Measurements from ENCODE around the gene CASTOR1.

Gene CASTOR1

GRCh38 chr22:30326255-30326705 lies 37.0 kb upstream of the CASTOR1 start:
- H3K36me3 ChIP-seq (ENCODE audit: insufficient read depth, low read length), result peaks cover 4% of the 10 kb centered on the region; the same call in 1 of the 2 replicates
- H3K4me1 ChIP-seq (ENCODE audit: insufficient read depth, low read length), result peaks cover 20% of the 10 kb centered on the region
- peak overlapping the region; percentile 80; the same call in 1 of the 2 replicates for H3K9ac ChIP-seq (ENCODE audit: low read depth, low read length)
- H3K9me3 ChIP-seq (ENCODE audit: control insufficient read depth, insufficient read depth, low read length), result no peaks in the 10 kb centered on the region

GRCh38 chr22:30325724-30326254 lies 36.5 kb upstream of the CASTOR1 start:
- Histone ChIP-seq H3K36me3 (ENCODE audit: insufficient read depth, low read length) (peaks cover 2% of the 10 kb centered on the region; the same call in 1 of the 2 replicates), H3K4me1 (ENCODE audit: insufficient read depth, low read length) (peaks cover 20% of the 10 kb centered on the region), H3K9ac (ENCODE audit: low read depth, low read length) (peak overlapping the region; percentile 56; the same call in 1 of the 2 replicates), H3K9me3 (ENCODE audit: control insufficient read depth, insufficient read depth, low read length) (no peaks in the 10 kb centered on the region)

DNA sequence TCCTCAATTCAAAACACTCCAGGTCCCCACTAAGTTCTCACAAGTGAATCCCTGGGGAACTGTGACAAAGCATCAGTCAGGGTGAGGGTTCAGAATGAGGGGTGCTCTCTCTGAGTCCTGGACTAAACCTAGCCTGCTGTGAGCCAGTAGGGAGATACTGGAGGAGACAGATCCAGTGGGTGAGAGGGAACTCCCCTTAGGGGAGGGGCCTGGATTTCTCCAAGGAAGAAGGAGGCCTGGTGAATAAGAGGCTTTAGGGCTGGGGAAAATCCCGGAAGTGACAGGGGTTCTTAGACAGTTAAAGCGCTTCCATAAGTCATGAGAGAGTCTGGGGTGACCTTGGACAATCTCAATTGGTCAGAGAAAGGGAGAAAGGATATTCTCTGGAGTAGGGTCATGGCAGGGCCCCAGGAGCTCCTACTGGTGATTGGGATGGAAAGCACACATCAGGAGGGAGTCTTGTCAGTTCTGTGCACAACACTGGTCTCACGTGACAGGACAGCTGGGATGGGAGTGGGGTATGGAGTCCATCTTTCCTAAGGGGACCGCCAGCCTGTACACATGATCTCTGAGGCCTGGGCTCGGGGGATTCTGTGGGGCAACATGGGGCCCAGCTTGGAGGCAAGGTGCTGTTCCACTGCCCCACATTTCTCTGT lies 35.9 kb upstream of the CASTOR1 start:
- Histone ChIP-seq H3K9ac (ENCODE audit: low read depth, low read length) (peak overlapping the region; percentile 5; the same call in 1 of the 2 replicates), H3K36me3 (ENCODE audit: insufficient read depth, low read length) (no peaks in the 10 kb centered on the region; the same call in 1 of the 2 replicates), H3K4me1 (ENCODE audit: insufficient read depth, low read length) (peaks cover 20% of the 10 kb centered on the region), H3K9me3 (ENCODE audit: control insufficient read depth, insufficient read depth, low read length) (no peaks in the 10 kb centered on the region)

DNA sequence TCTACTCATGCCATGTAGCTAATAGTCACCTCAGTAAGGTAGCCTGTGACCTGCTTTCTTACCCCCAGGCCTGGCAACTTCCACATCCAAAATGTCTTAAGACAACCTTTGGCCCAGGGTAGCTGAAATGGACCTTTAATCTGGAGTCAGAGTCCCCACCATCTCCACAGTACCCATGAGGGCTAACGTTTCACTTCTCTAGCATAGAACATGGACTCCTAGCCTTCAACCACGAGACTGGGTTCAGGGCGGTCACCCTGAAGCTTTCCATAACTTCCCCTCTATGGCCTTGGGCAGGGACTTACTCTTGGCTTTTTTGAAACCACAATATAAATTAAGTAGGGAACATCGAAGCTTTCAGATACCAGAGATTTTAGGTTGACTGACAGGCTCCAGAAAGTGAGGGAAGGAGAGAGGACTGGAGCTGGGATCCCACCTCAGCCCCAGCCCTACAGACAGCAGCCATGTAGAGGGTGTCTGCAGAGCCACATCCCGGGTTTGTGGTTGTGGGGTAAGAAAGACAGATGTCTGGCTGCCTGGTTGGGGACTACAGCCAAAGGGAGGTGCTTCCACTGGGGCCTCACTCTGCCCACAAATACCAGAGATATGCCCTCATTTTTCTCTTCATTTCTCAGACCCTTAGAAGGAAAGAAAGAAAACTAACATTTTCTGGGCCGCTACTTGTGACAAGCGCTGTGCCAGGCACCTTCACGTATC lies 34.9 kb upstream of the CASTOR1 start:
- Histone ChIP-seq H3K9ac (ENCODE audit: low read depth, low read length) (no peak overlapping the region), H3K9me3 (ENCODE audit: control insufficient read depth, insufficient read depth, low read length) (no peaks in the 10 kb centered on the region), H3K4me1 (ENCODE audit: insufficient read depth, low read length) (peaks cover 20% of the 10 kb centered on the region), H3K36me3 (ENCODE audit: insufficient read depth, low read length) (0 out of 2 replicates have a peak, but pooled peaks cover 3% of the 10 kb centered on the region)

DNA sequence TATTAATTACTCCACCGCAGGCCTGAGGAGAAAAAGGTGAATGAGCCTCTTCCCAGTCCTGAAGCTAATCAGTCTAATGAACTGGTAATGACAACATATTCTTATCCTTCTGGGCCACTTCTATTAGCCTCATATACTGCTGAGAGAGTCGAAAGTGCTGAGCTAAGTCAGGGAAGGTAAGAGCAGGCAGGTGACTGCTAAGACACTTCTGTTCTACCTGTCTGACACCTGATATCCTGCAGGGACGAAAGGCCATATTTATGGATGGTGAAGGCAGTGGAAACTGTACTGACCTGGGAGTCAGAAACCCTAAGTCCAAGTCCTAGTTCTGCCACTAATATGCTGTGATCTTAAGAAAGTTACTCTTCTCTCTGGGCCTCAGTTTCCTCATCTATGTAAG lies 33.9 kb upstream of the CASTOR1 start:
- H3K36me3 ChIP-seq (ENCODE audit: insufficient read depth, low read length), result 0 out of 2 replicates have a peak, but pooled peaks cover 3% of the 10 kb centered on the region
- peaks cover 20% of the 10 kb centered on the region for H3K4me1 ChIP-seq (ENCODE audit: insufficient read depth, low read length)

GRCh38 chr22:30321461-30321860 lies 32.2 kb upstream of the CASTOR1 start:
- Histone ChIP-seq H3K4me1 (ENCODE audit: insufficient read depth, low read length) (peaks cover 9% of the 10 kb centered on the region; the same call in 1 of the 2 replicates), H3K36me3 (ENCODE audit: insufficient read depth, low read length) (0 out of 2 replicates have a peak, but pooled peaks cover 3% of the 10 kb centered on the region), H3K9me3 (ENCODE audit: control insufficient read depth, insufficient read depth, low read length) (no peaks in the 10 kb centered on the region), H3K9ac (ENCODE audit: low read depth, low read length) (no peak overlapping the region)

More for the DNA sequence above, 33.9 kb upstream of the CASTOR1 start:
- Histone ChIP-seq H3K9me3 (ENCODE audit: control insufficient read depth, insufficient read depth, low read length) (no peaks in the 10 kb centered on the region), H3K9ac (ENCODE audit: low read depth, low read length) (no peak overlapping the region)

- Histone ChIP-seq H3K36me3 (ENCODE audit: insufficient read depth, low read length) (0 out of 2 replicates have a peak, but pooled peaks cover 3% of the 10 kb centered on the region), H3K9me3 (ENCODE audit: control insufficient read depth, insufficient read depth, low read length) (no peaks in the 10 kb centered on the region), H3K4me1 (ENCODE audit: insufficient read depth, low read length) (peaks cover 7% of the 10 kb centered on the region; the same call in 1 of the 2 replicates), H3K9ac (ENCODE audit: low read depth, low read length) (no peak overlapping the region)
Observed at GRCh38 chr22:30320021-30320556, 30.8 kb upstream of the CASTOR1 start.

DNA sequence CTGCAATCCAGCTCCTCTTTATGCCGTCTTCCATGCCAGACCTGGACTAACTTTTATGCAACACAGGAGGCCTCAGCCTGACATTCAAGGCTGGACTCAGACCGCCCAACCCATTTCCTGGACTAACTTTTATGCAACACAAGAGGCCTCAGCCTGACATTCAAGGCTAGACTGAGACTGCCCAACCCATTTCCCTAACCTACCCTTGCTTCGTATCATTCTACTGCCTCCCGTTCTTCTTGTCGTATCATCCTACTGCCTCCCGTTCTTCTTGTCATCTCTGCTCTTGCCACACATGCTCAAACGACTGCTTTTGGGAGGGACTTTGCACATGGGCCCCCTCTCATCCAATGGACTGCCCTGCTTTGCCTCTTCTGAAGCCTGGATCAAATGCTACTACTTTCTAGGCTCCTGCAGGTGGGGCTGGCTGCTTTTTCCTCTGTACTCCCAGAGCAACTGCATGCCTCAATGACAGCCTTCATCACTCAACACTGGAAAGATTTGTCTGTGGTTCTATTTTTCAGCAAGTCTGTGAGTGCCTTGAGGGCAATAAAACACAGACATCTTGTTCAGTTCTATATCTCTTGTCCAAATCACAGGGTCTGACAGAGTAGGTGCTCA lies 29.6 kb upstream of the CASTOR1 start:
- Histone ChIP-seq H3K9me3 (ENCODE audit: control insufficient read depth, insufficient read depth, low read length) (no peaks in the 10 kb centered on the region), H3K4me1 (ENCODE audit: insufficient read depth, low read length) (peaks cover 12% of the 10 kb centered on the region; the same call in 1 of the 2 replicates), H3K9ac (ENCODE audit: low read depth, low read length) (no peak overlapping the region), H3K36me3 (ENCODE audit: insufficient read depth, low read length) (0 out of 2 replicates have a peak, but pooled peaks cover 3% of the 10 kb centered on the region)

- Histone ChIP-seq H3K9ac (ENCODE audit: low read depth, low read length) (no peak overlapping the region), H3K9me3 (ENCODE audit: control insufficient read depth, insufficient read depth, low read length) (no peaks in the 10 kb centered on the region), H3K36me3 (ENCODE audit: insufficient read depth, low read length) (0 out of 2 replicates have a peak, but pooled peaks cover 3% of the 10 kb centered on the region), H3K4me1 (ENCODE audit: insufficient read depth, low read length) (peaks cover 12% of the 10 kb centered on the region; the same call in 1 of the 2 replicates)
Observed at GRCh38 chr22:30317778-30318177, 28.5 kb upstream of the CASTOR1 start.

GRCh38 chr22:30315962-30316576 lies 26.8 kb upstream of the CASTOR1 start:
- Histone ChIP-seq H3K36me3 (ENCODE audit: insufficient read depth, low read length) (0 out of 2 replicates have a peak, but pooled peaks cover 3% of the 10 kb centered on the region), H3K9me3 (ENCODE audit: control insufficient read depth, insufficient read depth, low read length) (no peaks in the 10 kb centered on the region), H3K4me1 (ENCODE audit: insufficient read depth, low read length) (peaks cover 16% of the 10 kb centered on the region), H3K9ac (ENCODE audit: low read depth, low read length) (no peak overlapping the region)

- no peaks in the 10 kb centered on the region for H3K9me3 ChIP-seq (ENCODE audit: control insufficient read depth, insufficient read depth, low read length)
- 0 out of 2 replicates have a peak, but pooled peaks cover 2% of the 10 kb centered on the region for H3K36me3 ChIP-seq (ENCODE audit: insufficient read depth, low read length)
- H3K9ac ChIP-seq (ENCODE audit: low read depth, low read length), result no peak overlapping the region
- peaks cover 24% of the 10 kb centered on the region for H3K4me1 ChIP-seq (ENCODE audit: insufficient read depth, low read length)
Observed at GRCh38 chr22:30314915-30315314, 25.6 kb upstream of the CASTOR1 start.

DNA sequence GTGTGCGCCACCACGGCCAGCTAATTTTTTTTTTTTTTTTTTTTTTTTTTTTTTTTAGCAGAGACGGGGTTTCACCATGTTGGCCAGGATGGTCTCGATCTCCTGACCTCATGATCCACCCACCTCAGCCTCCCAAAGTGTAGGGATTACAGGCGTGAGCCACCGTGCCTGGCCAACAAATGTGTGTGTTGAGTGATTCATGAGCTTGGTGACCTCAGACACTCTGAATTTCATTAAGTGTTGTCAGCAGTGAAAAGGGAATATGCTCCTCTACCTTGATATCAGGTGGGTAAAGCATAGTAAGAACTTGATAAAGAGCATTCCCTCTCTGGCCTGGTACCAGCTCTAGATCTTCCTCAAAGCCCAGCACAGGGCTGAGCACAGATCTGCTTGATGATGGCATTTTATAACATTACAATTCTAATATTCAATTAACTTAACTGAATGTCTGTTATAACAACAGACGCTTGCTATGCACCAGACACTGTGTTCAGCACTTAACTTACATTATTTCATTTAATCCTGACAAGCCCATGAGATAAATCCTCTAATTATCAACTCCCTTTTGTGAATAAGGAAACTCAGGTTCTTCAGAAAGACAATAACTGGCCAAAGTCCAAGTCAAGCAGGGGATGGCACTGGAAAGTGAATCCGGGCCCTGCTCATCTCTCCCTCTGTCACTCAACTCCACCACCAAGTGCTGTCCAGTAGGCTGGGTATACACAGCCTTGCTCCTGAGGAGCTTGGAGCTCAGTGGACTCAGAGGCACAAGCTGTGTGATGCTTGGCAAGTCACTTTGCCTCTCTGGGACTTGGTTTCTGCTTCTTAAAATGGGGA lies 24.4 kb upstream of the CASTOR1 start:
- Histone ChIP-seq H3K36me3 (ENCODE audit: insufficient read depth, low read length) (no peaks in the 10 kb centered on the region), H3K9me3 (ENCODE audit: control insufficient read depth, insufficient read depth, low read length) (no peaks in the 10 kb centered on the region), H3K9ac (ENCODE audit: low read depth, low read length) (no peak overlapping the region), H3K4me1 (ENCODE audit: insufficient read depth, low read length) (peaks cover 24% of the 10 kb centered on the region)

DNA sequence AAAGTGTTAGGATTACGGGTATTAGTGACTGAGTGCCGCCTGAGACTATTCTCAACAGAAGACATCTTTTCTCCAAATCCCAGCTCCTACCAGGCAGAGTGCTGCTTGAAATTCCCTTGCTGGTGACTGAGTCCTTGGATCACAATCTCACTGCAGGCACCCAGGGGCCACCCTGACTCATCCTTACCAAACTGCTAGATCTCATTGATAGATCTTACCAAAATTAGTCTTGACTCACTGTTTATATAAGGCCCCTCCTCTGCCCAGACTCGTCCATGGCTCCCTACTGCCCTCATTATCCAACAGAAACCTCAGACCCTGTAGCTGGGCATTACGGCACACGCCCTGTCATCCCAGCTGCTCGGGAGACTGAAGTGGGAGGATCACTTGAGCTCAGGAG lies 22.7 kb upstream of the CASTOR1 start:
- Histone ChIP-seq H3K9ac (ENCODE audit: low read depth, low read length) (no peak overlapping the region), H3K36me3 (ENCODE audit: insufficient read depth, low read length) (no peaks in the 10 kb centered on the region), H3K4me1 (ENCODE audit: insufficient read depth, low read length) (peaks cover 24% of the 10 kb centered on the region), H3K9me3 (ENCODE audit: control insufficient read depth, insufficient read depth, low read length) (no peaks in the 10 kb centered on the region)
